ENCODE results near the gene DTNBP1. TPM values are rescaled to one million over a fixed set of nuclear protein-coding genes. Genes with fewer than 3 reads are reported as not detected.

Gene DTNBP1
- total and polyA plus RNA-seq, 2 of the 8 experiments (the other 6 are each of a cell fraction or from before 2014, with no cell fraction given): 13.5 to 22.1 TPM

DNA sequence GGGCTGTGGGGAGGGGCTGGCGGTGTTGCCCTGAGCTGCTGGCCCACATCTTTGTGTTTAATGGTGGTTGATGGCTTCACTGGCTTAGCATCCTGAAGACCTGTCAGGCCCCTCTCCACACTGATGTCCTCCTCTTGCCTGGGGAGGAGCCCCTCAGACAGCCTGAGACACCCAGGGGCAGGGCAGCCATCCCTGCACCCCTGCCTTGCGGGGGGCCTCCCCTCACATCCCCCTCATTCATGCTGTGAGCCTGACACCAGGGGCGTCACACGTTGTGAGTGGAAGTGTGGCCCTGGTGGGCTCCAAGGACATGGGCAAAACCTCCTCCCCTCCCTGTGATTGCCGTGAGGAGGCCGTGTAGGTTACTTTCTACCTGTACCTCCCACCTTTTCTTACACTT is 152.7 kb downstream of the DTNBP1 start:
- TF ChIP-seq, protein P1, sequence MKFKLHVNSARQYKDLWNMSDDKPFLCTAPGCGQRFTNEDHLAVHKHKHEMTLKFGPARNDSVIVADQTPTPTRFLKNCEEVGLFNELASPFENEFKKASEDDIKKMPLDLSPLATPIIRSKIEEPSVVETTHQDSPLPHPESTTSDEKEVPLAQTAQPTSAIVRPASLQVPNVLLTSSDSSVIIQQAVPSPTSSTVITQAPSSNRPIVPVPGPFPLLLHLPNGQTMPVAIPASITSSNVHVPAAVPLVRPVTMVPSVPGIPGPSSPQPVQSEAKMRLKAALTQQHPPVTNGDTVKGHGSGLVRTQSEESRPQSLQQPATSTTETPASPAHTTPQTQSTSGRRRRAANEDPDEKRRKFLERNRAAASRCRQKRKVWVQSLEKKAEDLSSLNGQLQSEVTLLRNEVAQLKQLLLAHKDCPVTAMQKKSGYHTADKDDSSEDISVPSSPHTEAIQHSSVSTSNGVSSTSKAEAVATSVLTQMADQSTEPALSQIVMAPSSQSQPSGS (IDR thresholded peaks at IDR 0.05; ENCODE audit: low read length): no peak
- no peak for TF ChIP-seq ZNF274 (IDR thresholded peaks at IDR 0.05; ENCODE audit: borderline replicate concordance, extremely low read depth, low read length)
- no peak overlapping the region for H3K14ac ChIP-seq (ENCODE audit: insufficient read length)
- peaks cover 48 to 100% (median 81%) of the 10 kb centered on the region in 4 experiments for H3K36me3 ChIP-seq (ENCODE audit: control insufficient read depth in 2 of 4, insufficient read depth in 4 of 4, low read length in 3 of 4)

More for the DNA sequence above, 152.7 kb downstream of the DTNBP1 start:
- H2BK120ac ChIP-seq (replicated peaks; ENCODE audit: low read depth, low read length): no peak overlapping the region
- no peaks in the 10 kb centered on the region; the same call in 1 of the 2 replicates for H3K23me2 ChIP-seq (ENCODE audit: low read depth, low read length)
- no peak overlapping the region for H3K56ac ChIP-seq (replicated peaks; ENCODE audit: insufficient read length, low read depth, low read length)
- H3K4ac ChIP-seq (replicated peaks; ENCODE audit: insufficient read length, low read depth, low read length): no peak overlapping the region
- peak overlapping the region; percentile 69; the same call in 1 of the 2 replicates for H4K8ac ChIP-seq (ENCODE audit: extremely low read depth, insufficient read depth, low read length)
- ChIA-PET POLR2A (ENCODE audit: partially characterized antibody) (no interaction called here), CTCF (ENCODE audit: partially characterized antibody) (interaction anchor here (4.9 kb wide), 1 partner anchor 115 kb away, joined by 24 read pairs; no protein-coding TSS in a partner anchor)
- H2BK12ac ChIP-seq (ENCODE audit: low read depth, low read length): no peak overlapping the region
- no peak overlapping the region for H3K9ac ChIP-seq (replicated peaks in 1 of 4; ENCODE audit: extremely low read depth in 1 of 4, low read depth in 3 of 4, low read length in 3 of 4)
- H3K18ac ChIP-seq (ENCODE audit: extremely low read depth, low read length): no peak overlapping the region
- no peaks in the 10 kb centered on the region for H3K9me3 ChIP-seq (ENCODE audit: insufficient read depth in 2 of 2, low read depth in 1 of 2, low read length in 1 of 2)
- H4K91ac ChIP-seq (replicated peaks; ENCODE audit: insufficient read length, low read length): no peak overlapping the region
- DNase-seq (ENCODE audit: low read depth in 1 of 2, low spot score in 2 of 2) (no peak), FAIRE-seq (no peak)
- no peak overlapping the region for H2AK5ac ChIP-seq (ENCODE audit: low read depth, low read length)
- H4K20me1 ChIP-seq (replicated peaks in 1 of 2; ENCODE audit: control insufficient read depth in 1 of 2, insufficient read depth in 2 of 2, low read length in 2 of 2): peaks cover 39 to 45% of the 10 kb centered on the region in 2 experiments
- H3K27me3 ChIP-seq (replicated peaks in 1 of 4; ENCODE audit: control insufficient read depth in 3 of 4, extremely low read depth in 1 of 4, insufficient read depth in 3 of 4, low read length in 3 of 4): no peaks in the 10 kb centered on the region
- H3K27ac ChIP-seq (ENCODE audit: low read depth, low read length): no peak overlapping the region
- H3K79me1 ChIP-seq (ENCODE audit: low read depth, low read length): peaks cover 24% of the 10 kb centered on the region
- WGBS, 2 experiments (ENCODE audit: extremely low coverage in 1 of 2, insufficient coverage in 1 of 2, insufficient read length in 1 of 2, insufficient replicate concordance in 2 of 2, low coverage in 1 of 2, low lambda C conversion rate in 2 of 2, missing lambda C conversion rate in 1 of 2): 91% methylated on average over 6 of the region's 6 CpGs; no CpG with 5 or more reads in 1 of the 2 experiments
- H3K4me1 ChIP-seq (replicated peaks in 1 of 4; ENCODE audit: control insufficient read depth in 3 of 4, insufficient read depth in 4 of 4, low read length in 3 of 4): peaks cover 0 to 13% (median 8%) of the 10 kb centered on the region in 4 experiments; a peak in 6 of 7 replicates
- peaks cover 0 to 61% of the 10 kb centered on the region in 2 experiments; a peak in 2 of 4 replicates for H3K79me2 ChIP-seq (ENCODE audit: control insufficient read depth in 1 of 2, insufficient read depth in 2 of 2, low read length in 2 of 2)
- H2AFZ ChIP-seq (ENCODE audit: low read length): no peak overlapping the region
- no peak overlapping the region for H2BK15ac ChIP-seq (ENCODE audit: low read length)
- H2BK5ac ChIP-seq (ENCODE audit: low read depth, low read length): no peak overlapping the region
- H2BK20ac ChIP-seq (ENCODE audit: low read length): no peak overlapping the region
- no peak overlapping the region for H3K4me3 ChIP-seq (ENCODE audit: extremely low read depth in 1 of 4, insufficient read depth in 2 of 4, low read depth in 3 of 4, low read length in 4 of 4)
- no peak overlapping the region for H4K5ac ChIP-seq (ENCODE audit: insufficient read length, low read depth, low read length)
- no peak overlapping the region for H3K4me2 ChIP-seq (ENCODE audit: insufficient read depth in 1 of 2, low read depth in 2 of 2, low read length in 2 of 2)
- no peak overlapping the region for H3K23ac ChIP-seq (ENCODE audit: insufficient read length)
